Measurements from ENCODE around the gene APRT.

The APRT gene

GRCh38 chr16:88826070-88826840 is 14.5 kb upstream of the APRT start:
- no peak for TF ChIP-seq CTCF (IDR thresholded peaks at IDR 0.05)

- TF ChIP-seq CTCF (IDR thresholded peaks at IDR 0.05) = no peak
Observed at GRCh38 chr16:88825146-88825545, 13.4 kb upstream of the APRT start.

- no peak for TF ChIP-seq CTCF (IDR thresholded peaks at IDR 0.05)
Observed at GRCh38 chr16:88824256-88825077, 12.7 kb upstream of the APRT start.

- TF ChIP-seq CTCF (IDR thresholded peaks at IDR 0.05) = no peak
Observed at GRCh38 chr16:88822281-88823040, 10.7 kb upstream of the APRT start.

GRCh38 chr16:88821168-88821850 is 9.6 kb upstream of the APRT start:
- no peak; the same call in 1 of the 2 replicates for TF ChIP-seq CTCF (IDR thresholded peaks at IDR 0.05)

GRCh38 chr16:88820385-88821025 is 8.8 kb upstream of the APRT start:
- no peak for TF ChIP-seq CTCF (IDR thresholded peaks at IDR 0.05)
